ENCODE results near the gene IFIT3.
"Not testable (repeated sequence)": the region's sequence is repeated elsewhere in the genome, so short reads cannot be mapped to it uniquely, and the experiment has no call there.

The IFIT3 gene

DNA sequence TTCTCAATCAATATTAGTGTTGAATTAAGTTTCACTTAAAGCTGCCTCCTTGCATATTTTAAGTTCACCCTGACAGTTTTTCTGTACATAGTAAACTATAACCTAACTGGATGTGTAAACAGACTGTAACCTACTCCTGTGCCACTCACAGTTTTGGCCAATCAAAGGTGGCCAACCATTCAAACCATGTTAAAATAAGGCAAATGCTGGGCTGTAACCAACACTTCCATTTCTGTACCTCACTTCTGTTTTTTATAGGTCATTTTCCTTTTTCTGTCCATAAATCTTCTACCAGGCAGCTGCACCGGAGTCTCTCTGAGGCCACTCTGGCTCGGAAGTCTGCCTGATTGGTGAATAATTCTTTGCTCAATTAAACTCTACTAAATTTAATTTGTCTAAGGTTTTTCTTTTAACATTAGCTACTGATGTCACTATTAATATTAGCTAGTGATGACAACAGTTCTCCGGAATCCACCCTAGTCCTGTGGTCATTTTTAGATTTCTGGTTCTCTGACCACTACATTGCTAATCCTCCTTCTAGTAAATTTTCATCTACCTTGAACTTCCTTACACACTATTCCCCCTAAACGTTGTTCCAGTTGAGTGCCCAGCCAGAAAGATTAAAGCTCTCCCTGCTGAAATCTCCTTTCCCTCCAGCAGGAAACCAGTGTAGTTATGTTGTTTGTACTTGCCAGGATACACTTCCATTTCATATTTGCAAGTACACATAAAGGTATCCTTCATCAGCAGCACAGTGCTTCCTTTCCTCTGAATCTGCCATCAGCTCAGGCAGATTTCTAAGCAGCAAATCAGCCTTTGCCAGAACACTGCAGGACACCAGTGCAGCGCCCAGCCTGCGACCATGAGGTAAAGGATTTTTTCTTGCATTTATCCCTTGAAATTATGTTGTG lies 44.5 kb upstream of the IFIT3 start (continued):
- TF ChIP-seq ZXDB (tag by site-specific recombination; IDR thresholded peaks at IDR 0.05) (no peak), ZNF354C (tag by site-specific recombination; IDR thresholded peaks at IDR 0.05; ENCODE audit: borderline replicate concordance, low read depth) (no peak), OSR2 (tag by site-specific recombination; IDR thresholded peaks at IDR 0.05) (no peak)

- TF ChIP-seq ZBTB48 (tag by site-specific recombination; IDR thresholded peaks at IDR 0.05) (no peak), ZNF529 (tag by site-specific recombination; IDR thresholded peaks at IDR 0.05; ENCODE audit: insufficient replicate concordance) (no peak), ZBTB17 (tag by site-specific recombination; IDR thresholded peaks at IDR 0.05) (peak; percentile 54; the same call in 1 of the 2 replicates), PRDM4 (tag by site-specific recombination; IDR thresholded peaks at IDR 0.05) (no peak), ZNF776 (tag by site-specific recombination; IDR thresholded peaks at IDR 0.05; ENCODE audit: borderline replicate concordance) (no peak), ZNF341 (tag by site-specific recombination; IDR thresholded peaks at IDR 0.05; ENCODE audit: low read depth) (no peak), ZNF335 (tag by site-specific recombination; conservative IDR thresholded peaks at IDR 0.05) (peak; percentile 72), SCRT1 (tag by site-specific recombination; IDR thresholded peaks at IDR 0.05; ENCODE audit: borderline replicate concordance) (no peak)
- TF ChIP-seq, protein P1, sequence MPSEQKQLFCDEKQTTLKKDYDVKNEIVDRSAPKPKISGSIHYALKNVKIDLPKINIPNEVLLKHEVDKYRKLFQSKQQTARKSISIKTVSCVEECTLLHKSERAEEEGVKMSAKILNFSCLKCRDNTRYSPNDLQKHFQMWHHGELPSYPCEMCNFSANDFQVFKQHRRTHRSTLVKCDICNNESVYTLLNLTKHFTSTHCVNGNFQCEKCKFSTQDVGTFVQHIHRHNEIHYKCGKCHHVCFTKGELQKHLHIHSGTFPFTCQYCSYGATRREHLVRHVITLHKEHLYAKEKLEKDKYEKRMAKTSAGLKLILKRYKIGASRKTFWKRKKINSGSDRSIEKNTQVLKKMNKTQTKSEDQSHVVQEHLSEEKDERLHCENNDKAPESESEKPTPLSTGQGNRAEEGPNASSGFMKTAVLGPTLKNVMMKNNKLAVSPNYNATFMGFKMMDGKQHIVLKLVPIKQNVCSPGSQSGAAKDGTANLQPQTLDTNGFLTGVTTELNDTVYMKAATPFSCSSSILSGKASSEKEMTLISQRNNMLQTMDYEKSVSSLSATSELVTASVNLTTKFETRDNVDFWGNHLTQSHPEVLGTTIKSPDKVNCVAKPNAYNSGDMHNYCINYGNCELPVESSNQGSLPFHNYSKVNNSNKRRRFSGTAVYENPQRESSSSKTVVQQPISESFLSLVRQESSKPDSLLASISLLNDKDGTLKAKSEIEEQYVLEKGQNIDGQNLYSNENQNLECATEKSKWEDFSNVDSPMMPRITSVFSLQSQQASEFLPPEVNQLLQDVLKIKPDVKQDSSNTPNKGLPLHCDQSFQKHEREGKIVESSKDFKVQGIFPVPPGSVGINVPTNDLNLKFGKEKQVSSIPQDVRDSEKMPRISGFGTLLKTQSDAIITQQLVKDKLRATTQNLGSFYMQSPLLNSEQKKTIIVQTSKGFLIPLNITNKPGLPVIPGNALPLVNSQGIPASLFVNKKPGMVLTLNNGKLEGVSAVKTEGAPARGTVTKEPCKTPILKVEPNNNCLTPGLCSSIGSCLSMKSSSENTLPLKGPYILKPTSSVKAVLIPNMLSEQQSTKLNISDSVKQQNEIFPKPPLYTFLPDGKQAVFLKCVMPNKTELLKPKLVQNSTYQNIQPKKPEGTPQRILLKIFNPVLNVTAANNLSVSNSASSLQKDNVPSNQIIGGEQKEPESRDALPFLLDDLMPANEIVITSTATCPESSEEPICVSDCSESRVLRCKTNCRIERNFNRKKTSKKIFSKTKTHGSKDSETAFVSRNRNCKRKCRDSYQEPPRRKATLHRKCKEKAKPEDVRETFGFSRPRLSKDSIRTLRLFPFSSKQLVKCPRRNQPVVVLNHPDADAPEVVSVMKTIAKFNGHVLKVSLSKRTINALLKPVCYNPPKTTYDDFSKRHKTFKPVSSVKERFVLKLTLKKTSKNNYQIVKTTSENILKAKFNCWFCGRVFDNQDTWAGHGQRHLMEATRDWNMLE (tag by site-specific recombination; conservative IDR thresholded peaks at IDR 0.05; ENCODE audit: low read depth) = 0 out of 2 replicates have a peak, but pooled peaks have one; percentile 33
- ChIA-PET CTCF (interaction anchor here (0.6 kb wide), 1 partner anchor 495 kb away, joined by 3 read pairs; no protein-coding TSS in a partner anchor), POLR2A (no interaction called here)
- no peak overlapping the region for H3K4me3 ChIP-seq (ENCODE audit: low read depth, low read length)
- H3K4me1 ChIP-seq (ENCODE audit: control insufficient read depth, insufficient read depth, low read length) = no peaks in the 10 kb centered on the region
- no peak overlapping the region for H3K27ac ChIP-seq (ENCODE audit: extremely low read depth, low read depth, low read length)
- no peaks in the 10 kb centered on the region for H3K9me3 ChIP-seq (ENCODE audit: control insufficient read depth, insufficient read depth, low read depth, low read length)
- no peaks in the 10 kb centered on the region for H3K36me3 ChIP-seq (ENCODE audit: control insufficient read depth in 2 of 2, insufficient read depth in 1 of 2, low read length in 2 of 2)
These were observed 43.8 kb upstream of the IFIT3 start for GRCh38 chr10:89283936-89284475.

DNA sequence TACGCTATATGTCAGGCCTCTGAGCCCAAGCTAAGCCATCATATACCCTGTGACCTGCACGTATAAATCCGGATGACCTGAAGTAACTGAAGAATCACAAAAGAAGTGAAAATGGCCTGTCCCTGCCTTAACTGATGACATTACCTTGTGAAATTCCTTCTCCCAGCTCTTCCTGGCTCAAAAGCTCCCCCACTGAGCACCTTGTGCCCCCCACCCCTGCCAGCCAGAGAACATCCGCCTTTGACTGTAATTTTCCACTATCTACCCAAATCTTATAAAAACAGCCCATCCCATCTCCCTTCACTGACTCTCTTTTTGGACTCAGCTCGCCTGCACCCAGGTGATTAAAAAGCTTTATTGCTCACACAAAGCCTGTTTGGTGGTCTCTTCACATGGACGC lies 43.1 kb upstream of the IFIT3 start:
- H3K4me3 ChIP-seq (ENCODE audit: low read depth, low read length); H3K27ac ChIP-seq (ENCODE audit: extremely low read depth, low read depth, low read length); POLR2A ChIA-PET; H3K36me3 ChIP-seq (ENCODE audit: control insufficient read depth in 2 of 2, insufficient read depth in 1 of 2, low read length in 2 of 2); H3K9me3 ChIP-seq (ENCODE audit: control insufficient read depth, insufficient read depth, low read depth, low read length); H3K4me1 ChIP-seq (ENCODE audit: control insufficient read depth, insufficient read depth, low read length): not testable (repeated sequence)
- peak; percentile 18; the same call in 1 of the 2 replicates for TF ChIP-seq GLIS1 (tag by site-specific recombination; IDR thresholded peaks at IDR 0.05)
- CTCF ChIA-PET = interaction anchor here (0.5 to 0.6 kb wide), 2 partner anchors 68 to 490 kb away, joined by 3 read pairs; no protein-coding TSS in a partner anchor

DNA sequence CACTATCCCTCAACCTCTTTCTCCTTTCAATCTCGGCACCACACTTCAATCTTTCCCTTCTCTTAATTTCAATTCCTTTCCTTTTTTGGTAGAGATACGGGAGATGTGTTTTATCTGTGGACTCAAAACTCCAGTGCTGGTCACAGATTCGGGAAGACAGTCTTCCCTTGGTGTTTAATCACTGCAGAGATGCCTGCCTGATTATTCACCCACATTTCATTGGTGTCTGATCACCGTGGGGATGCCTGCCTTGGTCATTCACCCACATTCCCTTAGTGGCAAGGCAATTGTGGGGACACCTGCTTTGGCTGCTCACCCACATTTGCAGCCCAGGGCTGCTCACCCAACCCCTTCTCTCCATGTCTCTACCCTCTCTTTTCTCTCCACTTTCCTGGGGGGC lies 42.5 kb upstream of the IFIT3 start:
- H3K36me3 ChIP-seq (ENCODE audit: control insufficient read depth in 2 of 2, insufficient read depth in 1 of 2, low read length in 2 of 2); H3K27ac ChIP-seq (ENCODE audit: extremely low read depth, low read depth, low read length); H3K4me1 ChIP-seq (ENCODE audit: control insufficient read depth, insufficient read depth, low read length); POLR2A ChIA-PET; H3K4me3 ChIP-seq (ENCODE audit: low read depth, low read length); H3K9me3 ChIP-seq (ENCODE audit: control insufficient read depth, insufficient read depth, low read depth, low read length): not testable (repeated sequence)
- CTCF ChIA-PET = interaction anchor here (0.6 kb wide), 1 partner anchor 489 kb away, joined by 3 read pairs; no protein-coding TSS in a partner anchor
